Neural cell (in vitro differentiated cells): ENCODE results near the gene CFAP157. TPM values are rescaled to one million over a fixed set of nuclear protein-coding genes. Genes with fewer than 3 reads are reported as not detected.

Experiments used
- H2AFZ ChIP-seq: fragments of 200-600, 300-800 bp; sonication (generic), shearing (Covaris generic); 2 replicates; pipeline ENCODE4 v1.6.0; 2014; ENCODE audit warnings: low read depth, mild to moderate bottlenecking, antibody characterized with exemption, low read length, moderate library complexity
- H3F3A ChIP-seq: fragments of 200-600 bp; shearing (Covaris generic); 2 replicates; pipeline ENCODE4 v1.6.1; 2016; ENCODE audit warnings: mild to moderate bottlenecking, moderate library complexity, mixed read lengths, antibody characterized with exemption, low read length; ENCODE audit not compliant: insufficient read depth, poor library complexity, severe bottlenecking
- H3K27ac ChIP-seq: fragments of 200-600, 300-800 bp; sonication (generic), shearing (Covaris generic); 2 replicates; pipeline ENCODE4 v1.5.1; 2014; ENCODE audit warnings: mild to moderate bottlenecking, low read length, moderate library complexity
- H3K27me3 ChIP-seq: fragments of 300-800, 200-600 bp; sonication (generic), shearing (Covaris generic); 2 replicates; pipeline ENCODE4 v1.6.0; 2014; ENCODE audit warnings: mild to moderate bottlenecking, low read depth, low read length, moderate library complexity; ENCODE audit not compliant: insufficient read depth
- H3K36me3 ChIP-seq: fragments of 300-800, 200-600 bp; sonication (generic), shearing (Covaris generic); 2 replicates; pipeline ENCODE4 v1.5.1; 2014; ENCODE audit warnings: mild to moderate bottlenecking, antibody characterized with exemption, low read length, moderate library complexity; ENCODE audit not compliant: insufficient read depth
- H3K4me2 ChIP-seq: fragments of 300-800, 200-600 bp; sonication (generic), shearing (Covaris generic); 2 replicates; pipeline ENCODE4 v1.6.0; 2014; ENCODE audit warnings: mild to moderate bottlenecking, low read length
- H3K4me3 ChIP-seq: fragments of 300-800, 200-600 bp; sonication (generic), shearing (Covaris generic); 2 replicates; pipeline ENCODE4 v1.5.1; 2014; ENCODE audit warnings: mild to moderate bottlenecking, low read length, moderate library complexity
- H3K79me2 ChIP-seq: fragments of 200-600 bp; shearing (Covaris generic); replicated peaks from 2 replicates; pipeline ENCODE4 v1.6.0; 2014; ENCODE audit warnings: mild to moderate bottlenecking, low read length, moderate library complexity; ENCODE audit not compliant: insufficient read depth
- H3K9ac ChIP-seq: fragments of 300-800, 200-600 bp; sonication (generic), shearing (Covaris generic); 2 replicates; pipeline ENCODE4 v1.6.1; 2016; ENCODE audit warnings: mild to moderate bottlenecking, low read length, mixed read lengths
- H3K9me2 ChIP-seq: fragments of 200-600 bp; shearing (Covaris generic); 2 replicates; pipeline ENCODE4 v1.6.1; 2016; ENCODE audit warnings: mild to moderate bottlenecking, low read length, mixed read lengths; ENCODE audit not compliant: insufficient read depth
- H3K9me3 ChIP-seq: fragments of 200-600, 300-800 bp; sonication (generic), shearing (Covaris generic); 2 replicates; pipeline ENCODE4 v1.6.1; 2016; ENCODE audit warnings: mild to moderate bottlenecking, mixed run types, low read length, moderate library complexity, mixed read lengths
- H4K20me1 ChIP-seq: fragments of 200-600 bp; shearing (Covaris generic); 2 replicates; pipeline ENCODE4 v1.6.1; 2016; ENCODE audit warnings: mild to moderate bottlenecking, mixed run types; ENCODE audit not compliant: insufficient read depth
- EP300 ChIP-seq: fragments of 450-650 bp; conservative IDR thresholded peaks from 2 replicates; pipeline ENCODE4 v1.6.1; 2014; ENCODE audit warnings: antibody characterized with exemption, mild to moderate bottlenecking, moderate library complexity; ENCODE audit not compliant: poor library complexity, severe bottlenecking
- EZH2 ChIP-seq: fragments of 200-600, 300-800 bp; shearing (Covaris generic), sonication (generic); IDR thresholded peaks from 2 replicates; pipeline ENCODE4 v1.6.1; 2014; ENCODE audit warnings: antibody characterized with exemption, low read length, borderline replicate concordance, mild to moderate bottlenecking; ENCODE audit not compliant: insufficient read depth, poor library complexity, severe bottlenecking
- MXI1 ChIP-seq: fragments of 450-650 bp; conservative IDR thresholded peaks from 2 replicates; pipeline ENCODE4 v1.6.1; 2014; ENCODE audit warnings: antibody characterized with exemption, mild to moderate bottlenecking; ENCODE audit not compliant: poor library complexity, severe bottlenecking
- POLR2AphosphoS5 ChIP-seq: IDR thresholded peaks from 2 replicates; pipeline ENCODE4 v1.6.1; 2012
- RAD21 ChIP-seq: fragments of 450-650 bp; conservative IDR thresholded peaks from 2 replicates; pipeline ENCODE4 v1.6.1; 2014; ENCODE audit warnings: antibody characterized with exemption, mild to moderate bottlenecking, moderate library complexity
- SMC3 ChIP-seq: fragments of 450-650 bp; conservative IDR thresholded peaks from 2 replicates; pipeline ENCODE4 v1.6.1; 2014; ENCODE audit warnings: antibody characterized with exemption, mild to moderate bottlenecking, moderate library complexity; ENCODE audit not compliant: poor library complexity
- TAF1 ChIP-seq: IDR thresholded peaks from 2 replicates; pipeline ENCODE4 v1.6.1; 2012; ENCODE audit warnings: low read depth
- polyA plus RNA-seq: library from polyadenylated mRNA; depleted of rRNA; stranded (reverse); fragments of >200 nt; gene quantifications from 2 replicates; pipeline ENCODE4 v1.2.3, GENCODE V29; 2014
- TF ChIP-seq, protein P1 (sequence below): fragments of 450-650 bp; IDR thresholded peaks from 2 replicates; pipeline ENCODE4 v1.5.1; 2014; ENCODE audit warnings: antibody characterized with exemption, mild to moderate bottlenecking, moderate library complexity; ENCODE audit not compliant: poor library complexity, severe bottlenecking
- TF ChIP-seq, protein P2 (sequence below): IDR thresholded peaks from 2 replicates; pipeline ENCODE4 v1.6.1; 2012; ENCODE audit warnings: borderline replicate concordance

The CFAP157 gene
- polyA plus RNA-seq, 1 donor from 2014 or later, result 1.3 TPM

DNA sequence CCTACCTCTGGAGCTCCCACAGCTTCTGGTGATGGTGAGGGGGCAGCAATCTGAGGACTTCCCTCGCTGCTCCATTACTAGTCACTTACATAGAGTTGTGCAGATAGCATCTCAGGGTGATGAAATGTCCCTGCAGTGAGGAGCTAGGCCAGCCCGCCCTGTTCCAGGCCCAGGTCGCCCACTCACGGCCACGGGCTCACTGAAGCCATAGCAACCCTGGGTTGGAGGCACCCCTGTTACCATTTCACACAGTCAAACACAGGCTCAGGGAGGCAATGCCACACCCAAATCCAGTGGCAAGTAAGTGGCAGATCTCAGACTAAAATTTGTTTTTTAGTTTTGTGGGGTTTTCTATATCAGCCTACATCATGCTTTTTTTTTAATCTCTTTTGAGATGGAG lies 52.1 kb downstream of the CFAP157 start:
- Histone ChIP-seq H3K4me2 (no peak overlapping the region), H3K9ac (no peak overlapping the region), H4K20me1 (no peaks in the 10 kb centered on the region), H2AFZ (no peak overlapping the region), H3K27me3 (no peaks in the 10 kb centered on the region), H3K79me2 (peaks cover 8% of the 10 kb centered on the region), H3K36me3 (no peaks in the 10 kb centered on the region), H3K9me3 (no peaks in the 10 kb centered on the region), H3K4me3 (no peak overlapping the region), H3K27ac (no peak overlapping the region), H3F3A (no peaks in the 10 kb centered on the region), H3K9me2 (no peaks in the 10 kb centered on the region)
- TF ChIP-seq EP300, result no peak
- TF ChIP-seq MXI1, result no peak
- TF ChIP-seq POLR2AphosphoS5, result no peak
- TF ChIP-seq, protein P1, sequence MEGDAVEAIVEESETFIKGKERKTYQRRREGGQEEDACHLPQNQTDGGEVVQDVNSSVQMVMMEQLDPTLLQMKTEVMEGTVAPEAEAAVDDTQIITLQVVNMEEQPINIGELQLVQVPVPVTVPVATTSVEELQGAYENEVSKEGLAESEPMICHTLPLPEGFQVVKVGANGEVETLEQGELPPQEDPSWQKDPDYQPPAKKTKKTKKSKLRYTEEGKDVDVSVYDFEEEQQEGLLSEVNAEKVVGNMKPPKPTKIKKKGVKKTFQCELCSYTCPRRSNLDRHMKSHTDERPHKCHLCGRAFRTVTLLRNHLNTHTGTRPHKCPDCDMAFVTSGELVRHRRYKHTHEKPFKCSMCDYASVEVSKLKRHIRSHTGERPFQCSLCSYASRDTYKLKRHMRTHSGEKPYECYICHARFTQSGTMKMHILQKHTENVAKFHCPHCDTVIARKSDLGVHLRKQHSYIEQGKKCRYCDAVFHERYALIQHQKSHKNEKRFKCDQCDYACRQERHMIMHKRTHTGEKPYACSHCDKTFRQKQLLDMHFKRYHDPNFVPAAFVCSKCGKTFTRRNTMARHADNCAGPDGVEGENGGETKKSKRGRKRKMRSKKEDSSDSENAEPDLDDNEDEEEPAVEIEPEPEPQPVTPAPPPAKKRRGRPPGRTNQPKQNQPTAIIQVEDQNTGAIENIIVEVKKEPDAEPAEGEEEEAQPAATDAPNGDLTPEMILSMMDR, result no peak
- TF ChIP-seq SMC3, result no peak
- no peak for TF ChIP-seq TAF1
- no peak for TF ChIP-seq EZH2
- TF ChIP-seq, protein P2, sequence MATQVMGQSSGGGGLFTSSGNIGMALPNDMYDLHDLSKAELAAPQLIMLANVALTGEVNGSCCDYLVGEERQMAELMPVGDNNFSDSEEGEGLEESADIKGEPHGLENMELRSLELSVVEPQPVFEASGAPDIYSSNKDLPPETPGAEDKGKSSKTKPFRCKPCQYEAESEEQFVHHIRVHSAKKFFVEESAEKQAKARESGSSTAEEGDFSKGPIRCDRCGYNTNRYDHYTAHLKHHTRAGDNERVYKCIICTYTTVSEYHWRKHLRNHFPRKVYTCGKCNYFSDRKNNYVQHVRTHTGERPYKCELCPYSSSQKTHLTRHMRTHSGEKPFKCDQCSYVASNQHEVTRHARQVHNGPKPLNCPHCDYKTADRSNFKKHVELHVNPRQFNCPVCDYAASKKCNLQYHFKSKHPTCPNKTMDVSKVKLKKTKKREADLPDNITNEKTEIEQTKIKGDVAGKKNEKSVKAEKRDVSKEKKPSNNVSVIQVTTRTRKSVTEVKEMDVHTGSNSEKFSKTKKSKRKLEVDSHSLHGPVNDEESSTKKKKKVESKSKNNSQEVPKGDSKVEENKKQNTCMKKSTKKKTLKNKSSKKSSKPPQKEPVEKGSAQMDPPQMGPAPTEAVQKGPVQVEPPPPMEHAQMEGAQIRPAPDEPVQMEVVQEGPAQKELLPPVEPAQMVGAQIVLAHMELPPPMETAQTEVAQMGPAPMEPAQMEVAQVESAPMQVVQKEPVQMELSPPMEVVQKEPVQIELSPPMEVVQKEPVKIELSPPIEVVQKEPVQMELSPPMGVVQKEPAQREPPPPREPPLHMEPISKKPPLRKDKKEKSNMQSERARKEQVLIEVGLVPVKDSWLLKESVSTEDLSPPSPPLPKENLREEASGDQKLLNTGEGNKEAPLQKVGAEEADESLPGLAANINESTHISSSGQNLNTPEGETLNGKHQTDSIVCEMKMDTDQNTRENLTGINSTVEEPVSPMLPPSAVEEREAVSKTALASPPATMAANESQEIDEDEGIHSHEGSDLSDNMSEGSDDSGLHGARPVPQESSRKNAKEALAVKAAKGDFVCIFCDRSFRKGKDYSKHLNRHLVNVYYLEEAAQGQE, result no peak
- no peak for TF ChIP-seq RAD21

DNA sequence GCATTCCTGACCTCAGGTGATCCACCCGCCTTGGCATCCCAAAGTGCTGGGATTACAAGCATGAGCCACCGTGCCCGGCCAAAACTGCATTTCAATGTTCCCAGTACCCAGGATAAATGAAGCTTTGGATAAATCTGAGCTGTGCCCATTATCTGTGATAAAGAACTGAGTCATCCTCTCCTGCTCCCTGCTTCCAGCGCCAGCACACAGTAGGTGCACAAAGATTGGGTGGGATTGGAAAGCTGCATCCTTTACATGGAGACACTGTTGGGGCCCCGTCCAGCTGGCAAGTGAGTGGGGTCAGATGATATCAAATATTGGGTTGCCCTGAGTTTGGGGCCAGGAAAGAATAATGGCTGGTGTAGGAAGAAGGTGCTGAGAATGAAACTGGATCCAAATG lies 54.3 kb downstream of the CFAP157 start:
- H3K36me3 ChIP-seq, result no peaks in the 10 kb centered on the region
- TF ChIP-seq, protein P1, result no peak
- TF ChIP-seq SMC3, result no peak
- TF ChIP-seq RAD21, result no peak
- TF ChIP-seq EZH2, result no peak
- no peak for TF ChIP-seq EP300
- TF ChIP-seq POLR2AphosphoS5, result no peak
- TF ChIP-seq TAF1, result no peak
- no peak overlapping the region for H3K4me3 ChIP-seq
- no peak overlapping the region for H2AFZ ChIP-seq
- H3K9me3 ChIP-seq, result no peaks in the 10 kb centered on the region
- H3K27me3 ChIP-seq, result no peaks in the 10 kb centered on the region
- H3K9me2 ChIP-seq, result no peaks in the 10 kb centered on the region
- H3K4me2 ChIP-seq, result no peak overlapping the region
- H4K20me1 ChIP-seq, result no peaks in the 10 kb centered on the region
- H3F3A ChIP-seq, result no peaks in the 10 kb centered on the region
- peaks cover 3% of the 10 kb centered on the region for H3K79me2 ChIP-seq
- H3K9ac ChIP-seq, result no peak overlapping the region
- no peak overlapping the region for H3K27ac ChIP-seq
